Tibial nerve (tissue), 4 donors: ENCODE measurements around the gene KIAA0232. TPM values are rescaled to one million over a fixed set of nuclear protein-coding genes. Genes with fewer than 3 reads are reported as not detected.

Experiments used
- DNase-seq, 2 donors: peaks; one replicate each; pipeline ENCODE4 v3.0.0-alpha.2; 2019; ENCODE audit warnings: low spot score in 2 of 2
- H3K27ac ChIP-seq, 4 donors: fragments of 200-600 bp; sonication (generic) in 3 of 4; one replicate each; pipeline ENCODE4 v1.5.1; 2017 to 2019; ENCODE audit warnings: mild to moderate bottlenecking in 1 of 4
- H3K27me3 ChIP-seq, 2 donors: fragments of 200-600 bp; sonication (generic) in 1 of 2; one replicate each; pipeline versions ENCODE4 v1.5.1 to v1.6.0; 2017 to 2019
- H3K36me3 ChIP-seq, 3 donors: fragments of 200-600 bp; sonication (generic); one replicate each; pipeline ENCODE4 v1.5.1; 2018 to 2019
- H3K4me1 ChIP-seq, 4 donors: fragments of 200-600 bp; sonication (generic) in 3 of 4; one replicate each; pipeline ENCODE4 v1.5.1; 2017 to 2019
- H3K4me3 ChIP-seq, 4 donors: fragments of 200-600 bp; sonication (generic) in 3 of 4; one replicate each; pipeline ENCODE4 v1.5.1; 2017 to 2019; ENCODE audit warnings: mild to moderate bottlenecking in 1 of 4, moderate library complexity in 1 of 4
- H3K9me3 ChIP-seq, 4 donors: fragments of 200-600 bp; sonication (generic) in 3 of 4; one replicate each; pipeline ENCODE4 v1.5.1; 2017 to 2019
- CTCF ChIP-seq, 5 experiments: fragments of 200-600 bp in 3 of 5; fragments of 450-650 bp in 2 of 5; sonication (generic) in 3 of 5; IDR thresholded peaks; one replicate each; pipeline ENCODE4 v1.5.1; 2016 to 2019; ENCODE audit warnings: antibody characterized with exemption in 5 of 5, mild to moderate bottlenecking in 3 of 5, moderate library complexity in 2 of 5
- EP300 ChIP-seq, 2 donors: sonication (generic); formaldehyde crosslinking; IDR thresholded peaks; one replicate each; pipeline ENCODE4 v1.6.1; 2017; ENCODE audit warnings: antibody characterized with exemption in 2 of 2, mild to moderate bottlenecking in 1 of 2
- POLR2A ChIP-seq, 2 donors: fragments of 450-650 bp; IDR thresholded peaks; one replicate each; pipeline ENCODE4 v1.6.1; 2017; ENCODE audit warnings: antibody characterized with exemption in 2 of 2, mild to moderate bottlenecking in 2 of 2, moderate library complexity in 2 of 2
- WGBS, 2 donors: methylation state at CpG; one replicate each; pipeline ENCODE4 v1.1.5; 2018; 5-methylcytosine and 5-hydroxymethylcytosine counted together
- total RNA-seq, 4 donors: library from RNA; depleted of rRNA; stranded (reverse); fragments of >200 nt; gene quantifications; one replicate each; pipeline ENCODE4 v1.1.0, GENCODE V29; 2016

KIAA0232 gene
- total RNA-seq, 4 donors from 2014 or later: 36.7 to 57.7 (median 47.0) TPM

- Histone ChIP-seq H3K4me1 (peaks cover 0 to 37% (median 13%) of the 10 kb centered on the region in 4 donors), H3K27me3 (no peaks in the 10 kb centered on the region), H3K9me3 (no peaks in the 10 kb centered on the region), H3K4me3 (no peak overlapping the region), H3K36me3 (no peaks in the 10 kb centered on the region), H3K27ac (peak overlapping the region in 2 of 4 donors; percentile 8 to 22)
- 61 to 67% methylated on average over 8 of the region's 8 CpGs for WGBS, 2 donors
- DNase-seq: no peak
- no peak for TF ChIP-seq EP300 (IDR thresholded peaks at IDR 0.05)
- no peak for TF ChIP-seq POLR2A (IDR thresholded peaks at IDR 0.05)
- TF ChIP-seq CTCF (IDR thresholded peaks at IDR 0.05): no peak
Measured at GRCh38 chr4:6771229-6771671, 11.3 kb upstream of the KIAA0232 start.

GRCh38 chr4:6772223-6772928, 10.2 kb upstream of the KIAA0232 start:
- Histone ChIP-seq H3K4me1 (peaks cover 0 to 35% (median 13%) of the 10 kb centered on the region in 4 donors), H3K4me3 (no peak overlapping the region), H3K27ac (peak overlapping the region in 3 of 4 donors; percentile 8 to 54 (median 30)), H3K9me3 (no peaks in the 10 kb centered on the region), H3K27me3 (no peaks in the 10 kb centered on the region), H3K36me3 (no peaks in the 10 kb centered on the region)
- TF ChIP-seq POLR2A (IDR thresholded peaks at IDR 0.05) (no peak), CTCF (IDR thresholded peaks at IDR 0.05) (no peak), EP300 (IDR thresholded peaks at IDR 0.05) (no peak)
- no peak for DNase-seq
- WGBS, 2 donors: 62 to 65% methylated on average over 10 of the region's 10 CpGs

GRCh38 chr4:6773106-6773505, 9.4 kb upstream of the KIAA0232 start:
- H3K27ac ChIP-seq: peak overlapping the region in 1 of 4 donors; percentile 54
- DNase-seq: no peak
- TF ChIP-seq POLR2A (IDR thresholded peaks at IDR 0.05): no peak
- no peak for TF ChIP-seq CTCF (IDR thresholded peaks at IDR 0.05)
- TF ChIP-seq EP300 (IDR thresholded peaks at IDR 0.05): peak in 1 of 2 donors; percentile 19

GRCh38 chr4:6773616-6774540, 8.6 kb upstream of the KIAA0232 start:
- Histone ChIP-seq H3K4me3 (no peak overlapping the region), H3K4me1 (peaks cover 0 to 20% (median 4%) of the 10 kb centered on the region in 4 donors), H3K27me3 (no peaks in the 10 kb centered on the region), H3K27ac (no peak overlapping the region), H3K36me3 (no peaks in the 10 kb centered on the region), H3K9me3 (no peaks in the 10 kb centered on the region)
- TF ChIP-seq EP300 (IDR thresholded peaks at IDR 0.05) (no peak), CTCF (IDR thresholded peaks at IDR 0.05) (no peak), POLR2A (IDR thresholded peaks at IDR 0.05) (no peak)
- no peak for DNase-seq
- WGBS, 2 donors: 89 to 90% methylated on average over 16 of the region's 16 CpGs

More at GRCh38 chr4:6773106-6773505, 9.4 kb upstream of the KIAA0232 start:
- Histone ChIP-seq H3K27me3 (no peaks in the 10 kb centered on the region), H3K4me3 (no peak overlapping the region), H3K36me3 (no peaks in the 10 kb centered on the region), H3K4me1 (peaks cover 0 to 28% (median 9%) of the 10 kb centered on the region in 4 donors), H3K9me3 (no peaks in the 10 kb centered on the region)
- 48 to 55% methylated on average over 5 to 6 of the region's 6 CpGs for WGBS, 2 donors
